ENCODE data around the gene ZNF418.
"Not testable (repeated sequence)": the region's sequence is repeated elsewhere in the genome, so short reads cannot be mapped to it uniquely, and the experiment has no call there.

Gene ZNF418

GRCh38 chr19:57934820-57935665, at the start of gene ZNF418:
TSS of gene ZNF418 (minus strand) at chr19:57935402. CDS start at chr19:57933822, 1,580 bp downstream.
- peak; percentile 59 for DNase-seq

GRCh38 chr19:57978586-57979289, 43.5 kb upstream of the ZNF418 start:
- DNase-seq: no peak

DNA sequence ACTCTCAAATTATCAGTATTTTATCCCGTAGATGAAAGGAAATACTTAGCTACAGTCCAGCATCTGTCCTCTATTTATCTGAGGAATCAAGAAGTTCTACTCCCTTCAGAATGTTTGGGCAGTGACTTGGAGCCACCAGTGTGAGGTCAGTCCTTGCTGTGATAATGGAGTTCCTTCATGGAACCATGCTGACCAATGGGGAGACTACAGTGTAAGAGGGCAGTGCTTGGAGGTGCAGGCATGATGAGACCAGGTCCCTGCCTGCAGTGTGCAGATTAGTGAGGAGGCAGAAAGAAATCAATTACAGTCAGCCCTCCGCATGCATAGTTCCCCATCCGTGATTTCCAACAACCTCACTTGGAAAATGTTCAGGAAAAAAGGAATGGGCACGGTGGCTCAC, 39.2 kb upstream of the ZNF418 start, which contains the start of gene C19orf18:
TSS of gene C19orf18 (minus strand) at position 101 of the 400 bp plus-strand sequence. CDS start 102 bp downstream, outside the sequence.
- no peak for DNase-seq

GRCh38 chr19:57964761-57965160, 29.6 kb upstream of the ZNF418 start:
- DNase-seq: no peak

- DNase-seq: no peak
Observed at GRCh38 chr19:57961785-57962184, 26.6 kb upstream of the ZNF418 start.

GRCh38 chr19:57954996-57955395, 19.8 kb upstream of the ZNF418 start:
- DNase-seq: no peak

DNA sequence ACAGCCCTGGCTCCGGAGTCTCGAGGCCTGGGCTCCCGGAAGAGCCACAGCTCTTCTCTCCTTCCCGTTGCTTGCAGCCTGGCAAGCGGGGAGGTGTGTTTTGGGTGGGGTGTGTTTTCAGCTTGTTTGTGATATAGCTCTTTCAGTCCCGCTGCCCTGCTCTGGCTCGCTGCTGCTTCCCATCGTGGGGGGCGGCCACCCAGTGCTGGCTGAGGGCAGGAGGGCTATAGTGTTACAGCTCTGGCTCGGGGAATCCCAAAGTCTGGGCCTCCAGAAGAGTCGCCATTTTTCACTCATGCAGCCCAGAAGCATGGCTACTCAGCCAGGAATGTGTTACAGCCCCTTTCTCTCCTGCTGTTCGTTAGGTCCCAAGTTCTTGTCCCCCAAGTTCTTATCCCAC, 14.5 kb upstream of the ZNF418 start:
- DNase-seq: no peak

GRCh38 chr19:57949296-57949695, 14.1 kb upstream of the ZNF418 start:
- DNase-seq: no peak

GRCh38 chr19:57947419-57948134, 12.4 kb upstream of the ZNF418 start, which contains the start of gene ZNF256:
TSS of gene ZNF256 (minus strand) at chr19:57947706. CDS start at chr19:57947474, 232 bp downstream.
- DNase-seq: peak; percentile 95

- no peak for DNase-seq
Observed at GRCh38 chr19:57947088-57947418, 11.9 kb upstream of the ZNF418 start.

DNA sequence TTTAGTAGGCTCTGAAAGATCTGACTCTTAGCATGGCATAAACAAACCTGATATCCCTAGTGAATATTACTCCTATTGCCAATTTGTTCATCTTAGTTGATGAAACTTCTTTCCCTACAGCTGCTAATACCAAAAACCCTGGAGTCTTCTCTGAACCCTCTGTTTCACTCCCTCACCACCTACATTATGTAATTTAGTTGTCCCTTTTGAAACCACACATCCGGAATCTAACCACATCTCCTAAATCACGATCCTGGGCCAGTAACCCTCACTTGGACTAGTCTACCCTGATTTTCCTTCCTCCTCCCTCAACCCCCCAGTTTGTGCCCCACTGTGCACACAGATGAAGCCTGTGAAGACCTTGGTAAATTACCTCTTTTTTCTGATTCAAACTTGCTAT, 11.1 kb upstream of the ZNF418 start:
- DNase-seq: no peak

DNA sequence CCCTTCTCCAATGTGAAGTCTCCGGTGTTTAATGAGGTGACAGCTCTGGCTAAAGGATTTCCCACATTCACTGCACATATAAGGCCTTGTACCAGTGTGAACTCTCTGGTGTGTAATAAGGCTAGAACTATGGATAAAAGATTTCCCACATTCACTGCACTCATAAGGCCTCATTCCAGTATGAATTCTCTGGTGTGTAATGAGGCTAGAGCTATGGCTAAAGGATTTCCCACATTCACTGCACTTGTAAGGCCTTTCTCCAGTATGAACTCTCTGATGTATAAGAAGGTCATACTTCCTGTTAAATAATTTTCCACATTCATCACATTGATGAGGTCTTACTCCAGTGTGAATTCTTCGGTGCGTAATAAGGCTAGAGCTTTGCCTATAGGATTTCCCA, 6.4 kb upstream of the ZNF418 start:
- no peak for DNase-seq

DNA sequence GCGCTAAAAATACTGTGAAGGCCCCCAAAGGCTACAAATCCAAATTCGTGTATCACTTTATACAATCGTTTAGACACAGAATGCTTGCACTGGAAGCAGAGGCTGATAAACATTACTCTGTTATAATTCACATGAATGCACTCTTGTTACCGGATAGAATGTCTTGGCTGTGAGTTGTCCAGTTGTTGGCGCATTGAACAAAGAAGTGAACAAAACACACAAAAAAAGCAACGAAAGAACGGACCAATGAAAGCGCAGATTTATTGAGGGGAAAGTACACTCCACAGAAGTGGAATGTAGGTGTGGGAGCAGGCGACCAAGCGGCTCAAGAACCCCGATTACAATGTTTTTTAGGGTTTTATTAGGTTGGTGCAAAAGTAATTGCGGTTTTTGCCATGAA, 529 bp upstream of the ZNF418 start:
- DNase-seq: no peak

DNA sequence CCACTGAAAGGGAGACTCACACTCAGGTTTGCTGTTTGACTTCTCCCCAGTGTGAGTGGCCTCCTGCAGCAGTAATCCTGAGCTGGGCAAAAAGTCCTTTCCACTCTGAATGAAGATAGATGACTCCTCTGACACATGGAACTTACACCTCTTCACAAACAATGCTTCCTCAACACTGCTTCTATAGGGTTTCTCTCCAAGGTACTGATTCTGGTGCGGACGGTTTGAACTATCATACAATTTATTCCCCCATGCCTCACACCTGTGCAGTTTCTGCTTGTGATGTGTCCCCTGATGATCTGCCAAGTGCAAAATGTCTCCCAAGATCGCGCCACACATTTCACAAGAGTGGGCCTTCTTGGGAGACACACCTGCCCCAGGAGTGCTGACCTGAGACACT, 7.6 kb downstream of the ZNF418 start:
- DNase-seq: no peak

- peak; percentile 77 for DNase-seq
Observed at GRCh38 chr19:57916168-57916995, 18.8 kb downstream of the ZNF418 start, which contains the start of gene ZNF417. TSS of gene ZNF417 (minus strand) at chr19:57916592. CDS start at chr19:57916411, 181 bp downstream.

DNA sequence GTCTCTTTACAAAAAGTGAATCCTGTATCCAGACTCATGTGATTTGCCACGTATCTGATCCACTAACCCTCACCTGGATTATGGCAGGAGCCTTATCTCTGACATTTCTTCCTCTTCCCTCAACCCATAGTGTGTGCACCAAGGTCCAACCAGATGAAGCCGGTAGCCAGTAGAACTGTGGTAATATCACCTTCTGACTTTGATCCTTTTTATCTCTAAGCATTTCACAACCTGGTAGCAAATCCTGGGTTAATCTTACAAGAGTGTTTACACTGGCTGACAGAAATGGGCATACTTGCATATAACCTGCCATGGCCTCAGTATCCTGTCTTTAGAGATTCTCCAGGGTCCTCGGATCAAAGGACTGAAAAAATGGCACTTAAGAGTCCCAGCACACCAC, 20.7 kb downstream of the ZNF418 start:
- DNase-seq: no peak

DNA sequence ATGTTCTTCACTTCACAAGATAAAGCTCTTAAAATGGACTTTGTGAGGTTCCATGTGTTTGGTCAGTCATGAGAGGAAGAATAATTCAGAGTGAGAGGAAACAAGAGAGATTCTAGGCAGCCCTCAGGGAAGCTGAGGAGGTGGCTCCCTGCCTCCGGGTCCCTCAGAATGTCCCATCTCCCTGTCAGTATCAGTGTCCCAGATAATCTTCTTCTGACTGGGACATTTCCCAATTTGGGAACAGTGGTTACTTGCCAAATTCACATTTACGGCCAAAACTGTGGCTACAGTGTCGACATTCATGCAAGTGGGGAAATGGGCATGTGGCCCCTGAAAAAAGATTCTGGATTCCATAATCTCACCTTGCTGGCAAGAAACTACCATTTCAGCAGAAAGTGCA, 27.8 kb downstream of the ZNF418 start:
- DNase-seq: no peak

GRCh38 chr19:57905258-57905657, 29.9 kb downstream of the ZNF418 start:
- no peak for DNase-seq

DNA sequence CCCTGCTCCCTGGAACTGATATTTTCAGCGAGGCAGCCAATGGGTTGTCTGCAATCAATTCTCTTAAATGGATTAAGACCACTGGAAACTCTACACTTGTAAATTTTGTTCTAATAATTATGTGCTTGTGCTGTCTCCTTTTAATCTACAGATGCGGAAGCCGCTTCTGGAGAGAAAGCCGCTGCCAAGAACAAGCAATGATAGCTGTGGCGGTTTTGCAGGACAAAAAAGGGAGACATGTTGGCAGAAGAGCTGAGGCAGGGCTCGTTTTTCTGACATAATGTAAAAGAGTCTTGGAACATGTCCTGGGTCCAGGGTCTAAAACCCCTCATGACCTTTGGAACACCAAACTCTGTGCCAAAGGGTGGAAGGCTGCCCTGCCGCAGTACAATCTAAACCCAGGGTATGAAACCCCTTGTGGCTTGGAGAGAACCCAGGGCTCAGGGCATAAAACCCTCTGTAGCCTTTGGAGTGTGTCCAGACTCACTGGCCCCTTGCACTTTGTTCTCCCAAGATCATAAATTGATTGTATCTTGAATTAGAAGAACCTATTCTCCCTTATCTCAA, 31.5 kb downstream of the ZNF418 start:
- no peak for DNase-seq

- DNase-seq: no peak
Observed at GRCh38 chr19:57900311-57900710, 34.9 kb downstream of the ZNF418 start.

GRCh38 chr19:57890706-57891105, 44.5 kb downstream of the ZNF418 start:
- not testable (repeated sequence) for DNase-seq
